Caco-2 (cell line): ENCODE measurements around the gene METTL21C. TPM values are rescaled to one million over a fixed set of nuclear protein-coding genes. Genes with fewer than 3 reads are reported as not detected.

Experiments
- BruUV-seq: library from RNA; stranded (reverse); fragments of 400-500 nt; replicated peaks from 2 replicates; lab custom pipeline; 2021; lab: Mats Ljungman, UMichigan
- CTCF ChIA-PET: fragments of 300-600 bp; sonication (Branson Sonifier 250); formaldehyde crosslinking; loops from one replicate; lab custom pipeline; 2022; ENCODE audit warnings: antibody characterized with exemption; lab: Charles Lee
- POLR2A ChIA-PET: fragments of 300-600 bp; sonication (Branson Sonifier 250); formaldehyde crosslinking; loops from one replicate; lab custom pipeline; 2022; ENCODE audit warnings: antibody characterized with exemption; lab: Charles Lee
- DNase-seq, 2 experiments: peaks; one replicate each; pipeline versions ENCODE4 v3.0.0 to v3.0.0-alpha.2; 2020 to 2022
- H3K27me3 ChIP-seq: replicated peaks from 2 replicates; pipeline ENCODE4 v1.6.0; 2011; ENCODE audit warnings: low read length; ENCODE audit not compliant: control insufficient read depth, insufficient read depth
- H3K36me3 ChIP-seq: 2 replicates; pipeline ENCODE4 v1.5.1; 2011; ENCODE audit warnings: low read length; ENCODE audit not compliant: control insufficient read depth, insufficient read depth
- H3K4me1 ChIP-seq: fragments of 250-450 bp; sonication (Bioruptor Pico); 2 replicates; pipeline ENCODE4 v1.5.1; 2020; ENCODE audit warnings: mild to moderate bottlenecking
- H3K4me3 ChIP-seq: 2 replicates; pipeline ENCODE4 v1.5.1; 2011; ENCODE audit warnings: low read depth, mild to moderate bottlenecking, control low read depth, low read length
- H3K9me3 ChIP-seq: fragments of 250-450 bp; sonication (Bioruptor Pico); 2 replicates; pipeline ENCODE4 v1.5.1; 2020; ENCODE audit warnings: mild to moderate bottlenecking, moderate library complexity
- H3K27ac Mint-ChIP-seq: one replicate; pipeline ENCODE4 v1.8.0; 2022; ENCODE audit warnings: mixed read lengths; ENCODE audit not compliant: unreplicated experiment
- H3K27me3 Mint-ChIP-seq: one replicate; pipeline ENCODE4 v1.8.0; 2022; ENCODE audit warnings: mixed read lengths; ENCODE audit not compliant: insufficient read depth, unreplicated experiment
- H3K36me3 Mint-ChIP-seq: one replicate; pipeline ENCODE4 v1.8.0; 2022; ENCODE audit warnings: mild to moderate bottlenecking, mixed read lengths; ENCODE audit not compliant: insufficient read depth, unreplicated experiment
- H3K4me1 Mint-ChIP-seq: one replicate; pipeline ENCODE4 v1.8.0; 2022; ENCODE audit warnings: low read depth, mixed read lengths; ENCODE audit not compliant: unreplicated experiment
- H3K4me3 Mint-ChIP-seq: one replicate; pipeline ENCODE4 v1.8.0; 2022; ENCODE audit warnings: mild to moderate bottlenecking, moderate library complexity, mixed read lengths; ENCODE audit not compliant: unreplicated experiment
- H3K9me3 Mint-ChIP-seq: one replicate; pipeline ENCODE4 v1.8.0; 2022; ENCODE audit warnings: mixed read lengths; ENCODE audit not compliant: unreplicated experiment
- intact Hi-C: fragments of 100-400 bp; cut with micrococcal nuclease; formaldehyde crosslinking; loops from one replicate; pipeline ENCODE4 v1.10.0; 2022; ENCODE audit not compliant: unreplicated experiment
- total RNA-seq: library from RNA; stranded (reverse); gene quantifications from 2 replicates; pipeline ENCODE4 v1.2.3, GENCODE V29; 2022
- TF ChIP-seq, protein P1 (sequence below), 2 experiments: fragments of 200-600 bp in 1 of 2; IDR thresholded peaks; 1 replicate in 1 of 2; 2 replicates in 1 of 2; pipeline versions ENCODE4 v1.5.1 to v1.8.0; 2011 to 2022; ENCODE audit warnings: antibody characterized with exemption in 1 of 2, control low read depth in 1 of 2, inconsistent platforms in 1 of 2, low read depth in 1 of 2, low read length in 1 of 2, mild to moderate bottlenecking in 1 of 2, moderate library complexity in 1 of 2; ENCODE audit not compliant: insufficient read depth in 1 of 2, severe bottlenecking in 1 of 2, unreplicated experiment in 1 of 2

METTL21C gene
- total RNA-seq, 1 experiment from 2014 or later = not detected

DNA sequence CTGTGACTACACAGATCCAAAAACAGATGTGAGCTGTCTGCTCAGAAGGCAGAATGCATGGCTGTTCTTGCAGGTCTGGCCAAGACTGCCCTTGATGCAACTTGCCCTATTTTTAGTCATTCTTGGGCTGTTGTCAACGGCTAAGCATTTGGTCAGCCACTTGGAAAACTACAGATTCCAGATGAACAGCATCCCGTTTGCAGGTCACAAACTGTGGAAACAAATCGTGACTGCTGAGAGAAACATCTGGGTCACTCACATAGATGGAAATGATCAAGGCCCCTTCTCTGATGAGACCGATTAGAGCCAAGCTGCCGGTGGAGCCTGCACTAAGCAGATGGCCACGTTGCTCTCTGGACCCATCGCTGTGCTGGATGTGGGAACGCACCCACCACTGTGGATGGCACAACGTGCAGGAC is 15.4 kb upstream of the METTL21C start:
- H3K27me3 Mint-ChIP-seq = no peaks in the 10 kb centered on the region
- ChIA-PET CTCF (interaction anchor here (0.5 kb wide), 1 partner anchor 751 kb away, joined by 3 read pairs; no protein-coding TSS in a partner anchor), POLR2A (no interaction called here)
- TF ChIP-seq, protein P1, sequence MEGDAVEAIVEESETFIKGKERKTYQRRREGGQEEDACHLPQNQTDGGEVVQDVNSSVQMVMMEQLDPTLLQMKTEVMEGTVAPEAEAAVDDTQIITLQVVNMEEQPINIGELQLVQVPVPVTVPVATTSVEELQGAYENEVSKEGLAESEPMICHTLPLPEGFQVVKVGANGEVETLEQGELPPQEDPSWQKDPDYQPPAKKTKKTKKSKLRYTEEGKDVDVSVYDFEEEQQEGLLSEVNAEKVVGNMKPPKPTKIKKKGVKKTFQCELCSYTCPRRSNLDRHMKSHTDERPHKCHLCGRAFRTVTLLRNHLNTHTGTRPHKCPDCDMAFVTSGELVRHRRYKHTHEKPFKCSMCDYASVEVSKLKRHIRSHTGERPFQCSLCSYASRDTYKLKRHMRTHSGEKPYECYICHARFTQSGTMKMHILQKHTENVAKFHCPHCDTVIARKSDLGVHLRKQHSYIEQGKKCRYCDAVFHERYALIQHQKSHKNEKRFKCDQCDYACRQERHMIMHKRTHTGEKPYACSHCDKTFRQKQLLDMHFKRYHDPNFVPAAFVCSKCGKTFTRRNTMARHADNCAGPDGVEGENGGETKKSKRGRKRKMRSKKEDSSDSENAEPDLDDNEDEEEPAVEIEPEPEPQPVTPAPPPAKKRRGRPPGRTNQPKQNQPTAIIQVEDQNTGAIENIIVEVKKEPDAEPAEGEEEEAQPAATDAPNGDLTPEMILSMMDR (IDR thresholded peaks at IDR 0.05; ENCODE audit: insufficient read depth in 1 of 2, low read depth in 1 of 2, low read length in 1 of 2, severe bottlenecking in 1 of 2, unreplicated experiment in 1 of 2) = no peak
- H3K27ac Mint-ChIP-seq = no peak overlapping the region
- Histone ChIP-seq H3K4me3 (no peak overlapping the region), H3K4me1 (peaks cover 7% of the 10 kb centered on the region; the same call in 1 of the 2 replicates), H3K9me3 (no peaks in the 10 kb centered on the region), H3K27me3 (no peaks in the 10 kb centered on the region), H3K36me3 (no peaks in the 10 kb centered on the region)
- peaks cover 14% of the 10 kb centered on the region for H3K4me1 Mint-ChIP-seq
- peaks cover 3% of the 10 kb centered on the region for H3K9me3 Mint-ChIP-seq
- no peak overlapping the region for H3K4me3 Mint-ChIP-seq
- H3K36me3 Mint-ChIP-seq = no peaks in the 10 kb centered on the region
- intact Hi-C loops = no loop called here
- BruUV-seq = no TSS peak
- DNase-seq = no peak

GRCh38 chr13:102709536-102709935 is 14.7 kb upstream of the METTL21C start:
- Mint-ChIP-seq H3K4me3 (no peak overlapping the region), H3K27me3 (no peaks in the 10 kb centered on the region), H3K27ac (no peak overlapping the region), H3K36me3 (no peaks in the 10 kb centered on the region), H3K4me1 (peaks cover 15% of the 10 kb centered on the region), H3K9me3 (no peaks in the 10 kb centered on the region)
- Histone ChIP-seq H3K27me3 (no peaks in the 10 kb centered on the region), H3K4me1 (peaks cover 14% of the 10 kb centered on the region), H3K36me3 (no peaks in the 10 kb centered on the region), H3K4me3 (no peak overlapping the region), H3K9me3 (no peaks in the 10 kb centered on the region)
- TF ChIP-seq, protein P1 (IDR thresholded peaks at IDR 0.05; ENCODE audit: insufficient read depth in 1 of 2, low read depth in 1 of 2, low read length in 1 of 2, severe bottlenecking in 1 of 2, unreplicated experiment in 1 of 2) = no peak
- no peak for DNase-seq
- CTCF ChIA-PET = no interaction called here
- no TSS peak for BruUV-seq
- POLR2A ChIA-PET = no interaction called here
- intact Hi-C loops = no loop called here

DNA sequence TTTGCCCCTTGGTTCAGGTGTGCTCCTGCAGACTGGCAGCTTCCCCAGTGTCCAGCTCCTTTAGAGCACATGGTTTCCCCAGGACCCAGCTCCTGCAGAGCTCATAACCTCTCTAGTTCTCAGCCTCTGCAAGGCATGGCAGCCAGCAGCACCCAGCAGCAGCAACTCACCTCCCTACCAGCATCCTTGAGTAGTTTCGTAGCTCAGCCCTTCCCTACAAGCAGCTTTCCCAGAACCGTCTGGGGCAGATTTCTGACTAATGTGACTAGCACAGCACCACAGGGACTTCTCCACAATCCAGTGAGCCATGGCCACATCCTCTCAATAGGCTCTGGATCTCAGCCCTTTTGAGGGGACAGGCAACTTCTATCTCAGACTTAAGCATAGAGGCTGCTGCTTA is 14.1 kb upstream of the METTL21C start:
- intact Hi-C loops = no loop called here
- CTCF ChIA-PET = no interaction called here
- no peaks in the 10 kb centered on the region for H3K9me3 ChIP-seq
- no peaks in the 10 kb centered on the region for H3K36me3 ChIP-seq
- TF ChIP-seq, protein P1 (IDR thresholded peaks at IDR 0.05; ENCODE audit: insufficient read depth in 1 of 2, low read depth in 1 of 2, low read length in 1 of 2, severe bottlenecking in 1 of 2, unreplicated experiment in 1 of 2) = no peak
- peaks cover 20% of the 10 kb centered on the region for H3K4me1 Mint-ChIP-seq
- H3K9me3 Mint-ChIP-seq = no peaks in the 10 kb centered on the region
- H3K4me3 Mint-ChIP-seq = no peak overlapping the region
- no peak overlapping the region for H3K27ac Mint-ChIP-seq
- BruUV-seq = no TSS peak
- no peaks in the 10 kb centered on the region for H3K36me3 Mint-ChIP-seq
- no peak overlapping the region for H3K4me3 ChIP-seq
- peaks cover 19% of the 10 kb centered on the region for H3K4me1 ChIP-seq
- H3K27me3 ChIP-seq = no peaks in the 10 kb centered on the region
- DNase-seq = no peak
- no peaks in the 10 kb centered on the region for H3K27me3 Mint-ChIP-seq
- POLR2A ChIA-PET = no interaction called here
